SHP77 treated with DMSO at 0.1 percent for 48 hours (cell line): Measurements from ENCODE around the gene IFI35.
"Not testable (repeated sequence)": the region's sequence is repeated elsewhere in the genome, so short reads cannot be mapped to it uniquely, and the experiment has no call there.

Experiments used
- DNase-seq: peaks from one replicate; lab custom pipeline; 2025; lab: John Stamatoyannopoulos, UW

Gene IFI35

DNA sequence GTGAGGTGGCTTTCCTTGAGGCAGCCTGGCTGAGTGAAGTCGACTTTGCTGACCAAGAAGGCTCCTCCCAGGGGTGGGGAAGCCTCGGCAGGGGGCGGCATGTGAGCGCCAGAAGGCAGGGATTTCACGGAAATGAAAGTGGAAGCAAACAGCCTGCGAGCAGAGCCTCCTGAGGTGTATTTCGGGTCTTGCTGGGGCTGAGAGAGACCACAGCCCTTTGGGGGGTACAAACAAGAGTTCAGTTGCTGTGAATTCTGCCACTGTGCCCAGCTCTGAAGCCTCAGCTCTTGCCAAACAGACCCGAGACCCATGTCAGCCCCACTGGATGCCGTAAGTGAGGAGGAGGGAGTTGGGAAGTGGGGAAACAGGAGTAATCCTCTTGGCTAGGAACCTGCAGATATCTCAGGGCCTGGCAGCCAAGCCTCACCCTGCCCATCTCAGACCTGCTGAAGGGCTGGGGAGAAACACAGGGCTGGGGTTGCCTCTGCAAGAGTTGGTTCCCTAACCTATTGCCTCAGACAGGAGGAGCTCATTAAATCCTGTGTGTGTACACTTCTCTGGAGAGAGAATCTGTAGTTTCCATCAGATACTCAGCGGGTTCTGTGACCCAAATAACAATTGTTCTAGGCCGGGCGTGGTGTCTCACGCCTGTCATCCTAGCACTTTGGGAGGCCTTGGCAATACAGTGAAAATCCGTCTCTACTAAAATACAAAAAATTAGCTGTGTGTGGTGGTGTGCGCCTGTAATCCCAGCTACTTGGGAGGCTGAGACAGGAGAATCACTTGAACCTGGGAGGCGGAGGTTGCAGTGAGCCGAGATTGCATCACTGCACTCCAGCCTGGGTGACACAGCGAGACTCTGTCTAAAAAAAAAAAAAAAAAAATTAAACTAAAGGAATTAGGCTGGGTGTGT lies at the start of gene IFI35:
Gene IFI35 (plus strand): TSS at position 146 of the 913 bp plus-strand sequence. CDS start 164 bp downstream, at position 310.
- peak; percentile 26 for DNase-seq

DNA sequence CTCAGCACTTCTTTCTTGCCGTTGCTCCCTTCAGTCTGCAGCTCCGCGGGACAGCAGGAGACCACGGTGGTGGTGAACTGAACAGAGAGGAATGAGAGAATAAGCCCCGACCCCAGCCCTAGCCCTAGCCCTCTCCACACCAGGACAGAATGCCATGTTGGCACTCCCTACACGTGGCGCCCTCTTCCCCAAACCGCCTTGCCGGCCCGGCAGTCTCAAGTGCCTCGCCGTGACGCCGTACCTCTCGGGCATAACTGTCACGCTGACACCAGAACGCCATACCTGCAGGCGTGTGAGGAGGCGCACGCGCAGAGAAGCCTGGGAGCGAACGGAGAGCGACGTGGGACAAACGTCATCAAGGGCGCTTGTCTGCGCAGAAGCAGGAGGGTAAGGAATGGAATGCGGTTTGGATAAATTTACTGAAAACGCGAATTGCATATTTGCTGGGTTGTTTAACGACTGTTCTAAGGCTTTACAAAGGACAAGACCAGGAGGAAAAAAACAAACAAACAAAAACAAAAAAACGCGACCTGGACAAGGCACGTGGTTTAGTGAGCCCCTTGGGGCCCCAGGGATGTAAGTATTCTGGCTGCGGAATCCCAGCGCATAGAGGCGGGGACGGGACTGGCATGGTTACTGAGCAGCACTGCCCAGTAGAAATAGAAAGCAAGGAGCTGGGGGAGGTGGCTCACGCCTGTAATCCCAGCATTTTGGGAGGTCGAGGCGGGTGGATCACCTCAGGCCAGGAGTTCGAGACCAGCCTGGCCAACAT lies 42.2 kb upstream of the IFI35 start, which contains the start of gene AARSD1:
Gene AARSD1 (minus strand): TSS at position 294 of the 772 bp plus-strand sequence. CDS start 14 bp downstream, at position 280.
- DNase-seq, result peak; percentile 78

DNA sequence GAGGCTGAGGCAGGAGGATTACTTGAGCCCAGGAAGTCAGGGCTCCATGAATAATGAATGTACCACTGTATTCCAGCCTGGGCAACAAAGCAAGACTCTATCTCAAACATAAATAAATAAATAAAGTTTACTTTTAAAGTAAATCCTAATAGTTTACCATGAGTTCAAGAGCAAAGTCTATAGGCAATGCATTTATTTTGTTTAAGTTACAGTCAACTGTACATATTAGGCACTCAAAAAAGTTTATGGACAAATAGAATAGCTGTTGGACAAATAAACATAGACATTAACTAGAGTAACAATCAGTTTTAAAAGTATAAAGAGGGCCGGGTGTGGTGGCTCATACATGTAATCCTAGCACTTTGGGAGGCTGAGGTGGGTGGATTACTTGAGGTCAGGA lies 38.7 kb upstream of the IFI35 start:
- DNase-seq, result no peak

DNA sequence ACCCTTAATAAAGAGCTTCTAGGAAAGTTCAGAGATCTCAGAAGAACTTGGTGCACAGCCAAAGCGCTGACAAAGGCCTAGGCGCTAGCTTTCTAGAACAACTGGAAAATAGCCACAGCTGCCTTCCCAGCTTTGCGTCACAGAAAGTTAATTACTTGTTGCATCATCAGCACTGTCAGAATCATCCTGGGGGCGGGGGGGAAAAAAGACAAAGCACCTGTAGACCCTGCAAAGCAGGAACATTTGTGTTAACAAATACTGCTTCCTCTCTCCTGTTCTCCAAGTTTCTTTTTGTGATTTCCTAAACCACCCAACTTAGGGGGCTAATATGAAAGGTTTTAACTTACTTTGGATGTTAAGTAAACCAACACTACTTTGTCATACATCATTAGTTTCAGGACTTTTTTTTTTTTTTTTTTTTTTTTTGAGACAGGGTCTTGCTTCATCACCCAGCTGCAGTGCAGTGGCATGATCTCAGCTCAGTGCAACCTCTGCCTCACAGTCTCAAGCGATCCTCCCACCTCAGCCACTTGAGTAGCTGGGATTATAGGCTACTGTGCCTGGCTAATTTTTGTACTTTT lies 37.5 kb upstream of the IFI35 start:
- DNase-seq, result no peak

DNA sequence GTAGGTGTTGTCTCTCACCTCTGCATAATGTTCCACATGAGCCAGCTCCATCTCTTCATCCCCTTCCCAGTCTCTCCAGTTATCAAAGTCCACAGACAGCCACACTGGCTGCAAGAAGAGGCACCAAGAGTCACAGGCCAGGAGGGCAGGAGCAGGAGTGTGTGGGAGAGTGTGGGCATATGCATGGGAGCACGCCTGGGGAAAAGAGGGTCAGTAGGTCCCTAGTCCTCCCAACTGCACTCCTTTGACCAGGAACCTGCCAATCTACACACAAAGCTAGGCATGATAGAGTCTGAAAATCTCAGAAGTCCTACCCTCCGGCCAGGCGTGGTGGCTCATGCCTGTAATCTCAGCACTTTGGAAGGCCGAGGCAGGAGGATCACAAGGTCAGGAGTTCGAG lies 35.0 kb upstream of the IFI35 start:
- DNase-seq, result no peak

DNA sequence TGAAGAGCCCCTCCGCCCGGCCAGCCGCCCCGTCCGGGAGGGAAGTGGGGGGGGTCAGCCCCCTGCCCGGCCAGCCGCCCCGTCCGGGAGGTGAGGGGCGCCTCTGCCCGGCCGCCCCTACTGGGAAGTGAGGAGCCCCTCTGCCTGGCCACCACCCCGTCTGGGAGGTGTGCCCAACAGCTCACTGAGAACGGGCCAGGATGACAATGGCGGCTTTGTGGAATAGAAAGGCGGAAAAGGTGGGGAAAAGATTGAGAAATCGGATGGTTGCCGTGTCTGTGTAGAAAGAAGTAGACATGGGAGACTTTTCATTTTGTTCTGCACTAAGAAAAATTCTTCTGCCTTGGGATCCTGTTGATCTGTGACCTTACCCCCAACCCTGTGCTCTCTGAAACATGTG lies 33.3 kb upstream of the IFI35 start:
- not testable (repeated sequence) for DNase-seq

DNA sequence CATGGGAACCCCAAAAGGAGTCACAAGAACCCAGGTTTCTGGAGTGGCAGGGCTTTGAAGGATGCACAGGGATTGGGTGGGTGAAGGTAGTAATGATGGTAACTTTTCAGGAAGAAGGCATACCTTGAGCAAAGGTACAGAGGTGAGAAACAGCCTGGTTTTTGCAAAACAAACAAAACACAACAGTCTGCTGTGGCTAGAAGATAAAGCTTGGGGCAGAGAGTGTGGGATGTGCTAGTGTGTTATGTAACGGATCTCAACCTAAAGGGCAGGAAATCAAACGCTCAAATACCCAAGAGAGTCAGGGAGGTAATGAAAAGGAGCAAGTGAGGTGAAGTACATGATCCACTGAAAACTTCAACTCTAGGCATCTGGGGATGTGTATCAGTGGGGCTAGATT lies 31.3 kb upstream of the IFI35 start:
- no peak for DNase-seq

DNA sequence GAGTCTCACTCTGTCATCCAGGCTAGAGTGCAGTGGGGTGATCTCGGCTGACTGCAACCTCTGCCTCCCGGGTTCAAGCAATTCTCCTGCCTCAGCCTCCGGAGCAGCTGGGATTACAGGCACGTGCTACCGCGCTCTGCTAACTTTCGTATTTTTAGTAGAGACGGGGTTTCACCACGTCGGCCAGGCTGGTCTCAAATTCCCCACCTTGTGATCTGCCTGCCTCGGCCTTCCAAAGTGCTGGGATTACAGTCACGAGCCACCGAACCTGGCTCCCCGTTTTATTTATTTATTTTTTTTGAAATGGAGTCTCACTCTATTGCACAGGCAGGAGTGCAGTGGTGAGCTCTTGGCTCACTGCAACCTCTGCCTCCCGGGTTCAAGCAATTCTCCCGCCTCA lies 30.9 kb upstream of the IFI35 start:
- DNase-seq, result not testable (repeated sequence)

DNA sequence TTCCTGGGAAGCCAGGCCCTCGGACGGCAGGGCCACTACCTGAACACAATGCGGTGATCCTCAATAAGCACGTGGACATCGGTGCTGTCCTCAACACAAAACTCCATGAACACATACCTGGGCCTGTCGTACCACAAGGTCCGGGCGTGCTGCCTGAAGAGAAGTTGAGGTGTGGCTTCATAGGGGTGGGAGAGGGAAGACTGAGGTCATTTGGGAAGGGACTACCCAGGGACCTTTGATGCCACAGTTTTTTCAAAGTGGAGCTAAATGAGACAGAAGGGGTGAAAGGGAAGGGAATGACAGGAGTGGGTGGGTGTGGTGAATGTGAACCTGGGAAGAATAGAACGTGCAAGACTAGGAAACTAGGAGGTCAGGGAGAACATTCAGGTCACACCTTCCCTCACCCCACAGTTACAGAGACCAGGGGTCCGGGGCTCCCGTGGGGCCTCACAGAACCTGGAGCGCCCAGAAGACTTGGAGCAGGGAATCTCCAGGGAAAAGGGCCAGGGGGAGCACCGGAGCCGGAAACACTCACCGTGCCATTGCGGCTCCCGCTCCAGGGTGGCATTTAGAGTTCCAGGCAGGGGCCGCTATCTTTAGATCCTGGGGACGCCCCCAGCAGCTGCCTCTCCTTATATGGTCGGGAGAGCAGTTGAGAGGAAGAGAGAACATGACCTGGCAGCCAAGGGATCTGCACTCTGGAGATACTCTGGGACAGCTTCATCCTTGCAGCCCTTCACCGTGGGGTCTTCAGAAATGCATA lies 26.9 kb upstream of the IFI35 start, which contains the start of gene PTGES3L:
Gene PTGES3L (minus strand): TSS at position 570 of the 763 bp plus-strand sequence. CDS start 27 bp downstream, at position 543.
- DNase-seq, result peak; percentile 67

DNA sequence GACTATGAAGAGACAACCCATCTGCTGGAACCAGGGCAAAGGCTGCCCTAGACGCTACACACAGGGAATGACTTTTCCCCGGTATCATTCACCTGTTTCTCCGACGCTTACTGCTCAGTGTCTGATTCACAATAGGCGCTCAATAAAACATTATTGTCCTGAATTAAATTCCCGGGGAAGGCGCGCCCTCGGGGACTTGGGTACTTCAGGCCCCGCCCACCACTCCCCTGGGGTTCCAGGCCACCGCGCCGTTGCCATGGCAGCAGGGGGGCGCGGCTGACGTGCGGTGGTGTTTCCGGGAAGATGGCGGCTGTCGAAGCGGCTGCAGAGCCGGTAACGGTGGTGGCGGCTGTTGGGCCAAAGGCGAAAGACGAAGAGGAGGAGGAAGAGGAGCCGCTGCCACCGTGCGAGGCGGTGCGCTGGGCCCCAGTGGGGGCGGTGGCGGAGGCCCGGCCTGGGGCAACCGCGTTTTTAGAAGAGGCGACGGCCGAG lies 26.3 kb upstream of the IFI35 start, which contains the start of gene RUNDC1:
Gene RUNDC1 (plus strand): TSS at position 292 of the 492 bp plus-strand sequence. CDS start 12 bp downstream, at position 304.
- peak; percentile 35 for DNase-seq

DNA sequence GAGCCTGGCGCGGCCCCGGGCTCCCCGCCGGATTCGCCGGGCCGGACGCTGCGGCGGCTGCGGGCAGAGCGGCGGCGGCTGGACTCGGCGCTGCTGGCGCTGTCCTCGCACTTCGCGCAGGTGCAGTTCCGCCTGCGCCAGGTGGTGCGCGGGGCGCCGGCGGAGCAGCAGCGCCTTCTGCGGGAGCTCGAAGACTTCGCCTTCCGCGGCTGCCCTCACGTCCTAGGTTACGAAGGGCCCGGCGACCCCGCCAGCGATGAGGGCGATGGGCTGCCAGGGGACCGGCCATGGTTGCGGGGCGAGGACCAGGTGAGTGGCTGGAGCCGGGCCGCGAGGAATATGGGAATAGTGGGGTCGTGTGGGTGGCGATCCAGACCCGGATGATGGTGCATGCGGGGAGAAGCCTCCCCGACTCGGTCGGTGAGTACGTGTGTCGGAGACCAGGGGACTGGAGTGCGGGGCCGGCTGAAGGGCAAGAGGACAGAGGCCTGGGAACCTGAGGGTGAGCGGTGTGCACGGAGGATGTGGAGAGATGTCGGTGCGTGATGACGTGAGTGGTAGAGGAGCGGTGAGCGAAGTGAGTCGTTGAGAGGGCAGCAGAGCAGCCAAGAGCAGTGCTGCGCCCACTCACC lies 25.7 kb upstream of the IFI35 start:
- peak; percentile 27 for DNase-seq

DNA sequence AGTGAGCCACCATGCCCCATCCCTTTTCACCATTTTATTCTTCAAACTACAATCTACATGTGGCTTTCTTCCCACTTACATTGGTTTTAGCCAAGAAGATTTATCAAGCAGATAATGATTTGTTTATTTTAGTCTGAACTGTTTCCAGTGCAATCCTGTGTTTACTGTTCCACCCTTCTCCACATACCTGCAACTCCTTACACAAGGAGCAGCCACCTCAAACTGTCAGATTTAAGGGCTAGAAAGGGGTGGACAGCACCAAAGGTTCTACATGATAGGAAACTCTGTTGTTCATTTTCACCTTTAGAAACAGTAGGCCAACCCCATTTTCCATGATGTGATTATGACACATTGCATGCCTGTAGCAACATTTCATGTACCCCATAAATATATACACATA lies 24.3 kb upstream of the IFI35 start:
- DNase-seq, result no peak

DNA sequence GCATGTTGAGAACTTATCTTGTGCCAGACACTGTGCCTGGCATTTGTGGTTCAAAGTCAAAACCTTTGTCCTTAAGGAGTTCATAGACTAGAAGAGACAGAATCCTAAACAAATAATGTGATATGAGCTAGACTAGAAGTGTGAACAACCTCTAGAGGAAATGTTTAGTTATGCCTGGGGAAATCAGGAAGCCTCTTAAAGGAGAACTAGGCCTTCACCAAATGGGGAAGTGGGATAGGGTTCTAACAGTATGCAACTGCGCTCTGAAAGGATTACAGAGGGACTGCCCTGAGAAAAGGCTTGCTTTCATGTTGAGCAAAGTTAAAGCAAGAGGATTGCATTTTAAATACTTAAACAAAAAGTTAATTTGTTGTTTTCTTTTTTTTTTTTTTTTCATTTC lies 21.4 kb upstream of the IFI35 start:
- no peak for DNase-seq

DNA sequence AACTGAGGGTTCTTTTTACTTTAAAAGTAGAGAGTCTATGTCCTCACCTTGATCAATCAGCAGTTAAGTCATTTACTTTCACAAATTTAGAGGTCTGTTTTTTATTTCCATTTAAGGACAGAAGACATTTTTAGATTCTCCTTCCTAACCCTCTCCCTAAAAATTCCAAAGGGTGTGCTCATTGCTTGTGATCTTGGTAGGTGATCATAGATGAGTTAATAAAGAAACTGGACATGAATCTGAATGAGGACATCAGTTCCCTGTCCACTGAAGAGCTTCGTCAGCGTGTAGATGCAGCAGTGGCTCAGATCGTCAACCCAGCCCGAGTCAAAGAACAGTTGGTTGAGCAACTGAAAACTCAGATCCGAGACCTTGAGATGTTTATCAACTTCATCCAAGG lies 17.4 kb upstream of the IFI35 start:
- no peak for DNase-seq

DNA sequence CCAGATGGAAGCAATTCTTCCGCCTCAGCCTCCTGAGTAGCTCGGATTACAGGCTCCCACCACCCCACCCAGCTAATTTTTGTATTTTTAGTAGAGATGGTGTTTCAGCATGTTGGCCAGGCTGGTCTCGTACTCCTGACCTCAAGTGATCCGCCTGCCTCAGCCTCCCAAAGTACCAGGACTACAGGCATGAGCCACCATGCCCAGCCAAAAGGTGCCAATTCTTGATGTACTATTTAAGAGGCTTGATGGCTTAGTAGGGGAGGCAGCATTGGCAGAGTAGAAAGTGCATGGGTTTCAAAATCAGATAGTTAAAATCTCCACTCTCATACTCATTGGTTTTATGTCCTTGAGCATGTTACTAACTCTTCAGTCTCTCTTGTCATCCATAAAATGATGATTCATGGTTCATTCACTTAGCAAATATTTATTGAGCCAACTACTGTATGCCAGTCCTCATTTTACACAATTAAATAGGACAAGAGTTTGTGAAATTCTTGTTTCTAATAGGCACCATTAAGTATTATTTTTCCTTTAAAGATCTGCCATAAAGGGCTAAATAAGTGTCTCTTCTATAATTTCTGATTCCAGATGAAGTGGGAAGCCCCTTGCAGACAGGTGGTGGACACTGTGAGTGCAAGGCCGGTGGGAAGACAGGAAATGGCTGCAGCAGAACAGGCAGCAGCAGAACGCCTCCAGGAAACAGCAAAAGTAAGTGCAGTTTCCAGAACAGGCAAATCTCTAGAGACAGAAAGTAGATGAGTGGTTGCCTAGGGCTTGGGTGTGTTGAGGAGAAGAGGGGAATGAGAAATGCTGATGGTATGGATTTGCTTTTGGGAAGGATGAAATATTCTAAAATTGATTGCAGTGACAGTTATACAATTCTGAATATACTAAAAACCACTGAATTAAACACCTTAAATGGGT lies 16.6 kb upstream of the IFI35 start:
- DNase-seq, result no peak

DNA sequence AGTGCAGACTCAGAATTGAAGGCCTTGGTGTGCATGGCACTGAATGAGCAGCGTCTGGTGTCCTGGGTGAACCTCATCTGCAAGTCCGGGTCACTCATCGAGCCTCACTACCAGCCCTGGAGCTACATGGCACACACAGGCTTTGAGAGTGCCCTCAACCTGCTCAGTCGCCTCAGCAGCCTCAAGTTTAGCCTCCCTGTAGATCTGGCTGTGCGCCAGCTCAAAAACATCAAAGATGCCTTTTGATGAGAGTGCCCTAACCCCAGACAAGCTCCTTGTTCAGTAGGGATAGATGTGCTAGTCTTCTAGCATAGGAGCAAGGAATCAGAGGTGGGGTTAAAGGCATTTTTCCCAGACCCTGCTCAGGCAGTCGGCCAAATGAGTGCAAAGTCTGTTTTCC lies 15.1 kb upstream of the IFI35 start:
- DNase-seq, result no peak

DNA sequence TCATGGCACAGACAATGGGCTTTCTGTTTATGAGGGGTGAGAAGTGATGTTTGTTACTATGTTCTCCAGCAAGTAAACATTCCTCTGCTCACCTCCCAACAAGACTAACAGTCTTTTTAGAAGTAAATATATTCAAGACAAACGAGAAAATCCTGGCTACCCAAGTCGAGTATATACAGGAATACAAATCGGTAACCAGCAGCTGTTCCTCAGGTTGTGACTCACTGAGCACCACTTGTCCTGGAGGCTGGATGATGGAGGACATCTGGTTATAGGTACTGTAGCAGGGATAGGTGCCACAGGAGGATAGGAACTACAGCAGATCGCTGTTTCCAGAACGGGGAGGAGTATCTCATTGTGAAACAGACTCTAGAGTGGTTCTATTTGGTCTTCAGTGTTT lies 13.7 kb upstream of the IFI35 start:
- DNase-seq, result no peak

DNA sequence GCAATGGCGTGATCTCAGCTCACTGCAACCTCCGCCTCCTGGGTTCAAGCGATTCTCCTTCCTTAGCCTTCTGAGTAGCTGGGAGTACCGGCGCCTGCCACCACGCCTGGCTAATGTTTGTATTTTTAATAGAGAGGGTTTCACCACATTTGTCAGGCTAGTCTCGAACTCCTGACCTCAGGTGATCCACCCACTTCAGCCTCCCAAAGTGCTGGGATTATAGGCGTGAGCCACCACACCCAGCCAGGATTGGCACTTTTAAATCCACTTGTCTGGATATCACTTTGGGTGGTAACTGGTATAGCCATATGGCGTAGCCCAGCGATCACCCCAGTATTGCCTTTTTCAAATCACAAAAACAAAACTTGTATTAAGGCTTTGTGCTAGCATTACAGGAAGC lies 12.7 kb upstream of the IFI35 start:
- not testable (repeated sequence) for DNase-seq

DNA sequence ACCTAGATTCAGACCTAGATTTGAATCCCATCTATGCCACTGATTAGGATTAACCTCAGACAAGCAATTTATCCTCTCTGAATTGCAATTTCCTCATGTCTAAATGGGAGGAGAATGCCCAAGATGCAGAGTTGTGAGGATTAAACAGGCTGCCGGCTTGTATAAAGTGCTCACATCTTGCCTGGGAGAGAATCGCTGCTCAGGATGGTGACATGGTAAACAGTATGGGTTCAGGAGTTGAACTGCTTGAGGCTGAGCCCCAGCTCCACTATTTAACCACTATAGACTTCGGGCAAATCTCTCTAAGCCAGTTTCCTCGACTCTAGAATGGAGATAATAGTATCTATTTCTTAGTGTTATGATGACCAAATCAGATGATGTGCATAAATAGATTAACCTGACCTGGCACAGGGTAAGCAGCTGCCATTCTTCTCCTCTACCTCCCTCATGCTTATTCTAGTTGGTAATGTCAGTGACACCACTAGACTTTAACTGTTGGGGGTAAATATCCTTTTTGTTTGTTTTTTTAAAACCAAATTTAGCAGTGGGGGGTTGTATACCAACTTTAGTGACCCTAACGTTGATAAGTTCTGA lies 9.1 kb upstream of the IFI35 start:
- DNase-seq, result no peak
